PFSK-1 (cell line): Measurements from ENCODE around the gene SHANK2.

Source experiments
- FOXP2 ChIP-seq: optimal IDR thresholded peaks from 2 replicates; pipeline ENCODE3; 2011; ENCODE audit warnings: borderline replicate concordance, control low read depth, inconsistent platforms; ENCODE audit not compliant: insufficient read depth; ENCODE audit errors: extremely low read length, extremely low read depth
- POLR2AphosphoS5 ChIP-seq: IDR thresholded peaks from 2 replicates; pipeline ENCODE4 v1.6.1; 2012; ENCODE audit warnings: low read depth, mild to moderate bottlenecking, control low read depth, low read length, moderate library complexity
- SIN3A ChIP-seq: IDR thresholded peaks from 2 replicates; pipeline ENCODE4 v1.6.1; 2012; ENCODE audit warnings: mild to moderate bottlenecking, low read length, moderate library complexity, borderline replicate concordance; ENCODE audit not compliant: insufficient read depth
- TAF1 ChIP-seq: IDR thresholded peaks from 2 replicates; pipeline ENCODE4 v1.6.1; 2012; ENCODE audit warnings: low read length, control low read depth, borderline replicate concordance; ENCODE audit not compliant: insufficient read depth
- TF ChIP-seq, protein P1 (sequence below), 2 experiments: IDR thresholded peaks; 2 replicates each; pipeline versions ENCODE4 v1.6.1 to v1.8.0; 2011 to 2012; ENCODE audit warnings: low read depth in 2 of 2, low read length in 2 of 2, control low read depth in 1 of 2, inconsistent platforms in 1 of 2, mild to moderate bottlenecking in 1 of 2, moderate library complexity in 1 of 2; ENCODE audit not compliant: insufficient read depth in 1 of 2

The SHANK2 gene

DNA sequence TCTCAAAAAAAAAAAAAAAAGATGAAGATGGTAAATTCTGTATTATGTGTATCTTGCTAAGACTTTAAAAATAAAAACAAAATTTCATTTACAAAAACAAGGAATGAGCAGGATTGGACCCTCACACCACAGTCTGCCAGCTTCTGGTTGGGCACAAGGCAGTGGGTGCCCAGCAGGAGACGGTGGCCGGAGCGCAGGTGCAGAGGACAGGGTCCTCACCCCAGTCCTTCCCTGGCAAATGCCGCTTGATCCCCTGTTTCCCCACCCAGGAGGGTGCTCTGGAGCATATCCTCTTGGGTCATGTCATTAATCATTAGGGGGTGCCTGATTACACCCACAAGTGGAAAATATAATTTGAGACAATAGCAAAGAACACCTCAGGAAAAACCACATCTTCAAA, 31.2 kb downstream of the SHANK2 start:
- no peak for TF ChIP-seq POLR2AphosphoS5
- no peak for TF ChIP-seq TAF1
- no peak for TF ChIP-seq SIN3A
- TF ChIP-seq FOXP2, result no peak
- TF ChIP-seq, protein P1, sequence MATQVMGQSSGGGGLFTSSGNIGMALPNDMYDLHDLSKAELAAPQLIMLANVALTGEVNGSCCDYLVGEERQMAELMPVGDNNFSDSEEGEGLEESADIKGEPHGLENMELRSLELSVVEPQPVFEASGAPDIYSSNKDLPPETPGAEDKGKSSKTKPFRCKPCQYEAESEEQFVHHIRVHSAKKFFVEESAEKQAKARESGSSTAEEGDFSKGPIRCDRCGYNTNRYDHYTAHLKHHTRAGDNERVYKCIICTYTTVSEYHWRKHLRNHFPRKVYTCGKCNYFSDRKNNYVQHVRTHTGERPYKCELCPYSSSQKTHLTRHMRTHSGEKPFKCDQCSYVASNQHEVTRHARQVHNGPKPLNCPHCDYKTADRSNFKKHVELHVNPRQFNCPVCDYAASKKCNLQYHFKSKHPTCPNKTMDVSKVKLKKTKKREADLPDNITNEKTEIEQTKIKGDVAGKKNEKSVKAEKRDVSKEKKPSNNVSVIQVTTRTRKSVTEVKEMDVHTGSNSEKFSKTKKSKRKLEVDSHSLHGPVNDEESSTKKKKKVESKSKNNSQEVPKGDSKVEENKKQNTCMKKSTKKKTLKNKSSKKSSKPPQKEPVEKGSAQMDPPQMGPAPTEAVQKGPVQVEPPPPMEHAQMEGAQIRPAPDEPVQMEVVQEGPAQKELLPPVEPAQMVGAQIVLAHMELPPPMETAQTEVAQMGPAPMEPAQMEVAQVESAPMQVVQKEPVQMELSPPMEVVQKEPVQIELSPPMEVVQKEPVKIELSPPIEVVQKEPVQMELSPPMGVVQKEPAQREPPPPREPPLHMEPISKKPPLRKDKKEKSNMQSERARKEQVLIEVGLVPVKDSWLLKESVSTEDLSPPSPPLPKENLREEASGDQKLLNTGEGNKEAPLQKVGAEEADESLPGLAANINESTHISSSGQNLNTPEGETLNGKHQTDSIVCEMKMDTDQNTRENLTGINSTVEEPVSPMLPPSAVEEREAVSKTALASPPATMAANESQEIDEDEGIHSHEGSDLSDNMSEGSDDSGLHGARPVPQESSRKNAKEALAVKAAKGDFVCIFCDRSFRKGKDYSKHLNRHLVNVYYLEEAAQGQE (IDR thresholded peaks at IDR 0.05; ENCODE audit: insufficient read depth in 1 of 2, low read depth in 2 of 2, low read length in 2 of 2), result no peak

DNA sequence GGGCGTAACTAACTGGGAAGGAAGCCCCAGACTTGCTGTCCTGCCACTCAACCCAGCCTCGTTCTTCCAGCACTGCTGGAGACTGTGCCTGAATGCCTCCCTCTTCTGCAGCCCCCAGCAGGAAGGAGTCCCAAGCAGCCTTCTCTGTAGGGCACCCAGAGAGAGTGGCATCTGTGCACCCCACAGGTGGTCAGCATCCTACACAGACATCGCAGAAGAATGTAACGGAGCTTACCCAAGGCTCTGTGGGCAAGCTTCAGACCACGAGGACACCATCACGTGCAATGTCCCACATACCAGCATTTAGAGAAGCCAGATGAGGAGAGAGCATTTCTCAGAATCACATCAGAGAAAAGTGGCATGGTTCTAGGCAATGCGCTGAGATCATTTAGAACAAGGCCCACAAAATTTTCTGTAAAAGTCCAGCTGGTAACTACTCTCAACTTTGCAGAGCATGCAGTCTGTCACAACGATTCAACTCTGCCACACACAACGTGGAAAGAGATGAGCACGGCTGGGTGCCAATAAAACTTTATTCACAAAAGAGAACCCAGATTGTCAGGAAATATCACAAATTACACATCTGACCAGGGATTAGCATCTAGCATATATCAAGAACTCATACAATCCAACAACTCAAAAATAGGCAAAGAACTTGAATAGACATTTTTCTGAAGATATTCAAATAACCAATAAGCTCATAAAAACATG, 33.4 kb downstream of the SHANK2 start:
- TF ChIP-seq TAF1 (no peak), POLR2AphosphoS5 (no peak)
- TF ChIP-seq, protein P1 (IDR thresholded peaks at IDR 0.05; ENCODE audit: insufficient read depth in 1 of 2, low read depth in 2 of 2, low read length in 2 of 2), result no peak

- TF ChIP-seq POLR2AphosphoS5 (no peak), SIN3A (no peak)
These were observed 36.9 kb downstream of the SHANK2 start for GRCh38 chr11:71215425-71215965.

DNA sequence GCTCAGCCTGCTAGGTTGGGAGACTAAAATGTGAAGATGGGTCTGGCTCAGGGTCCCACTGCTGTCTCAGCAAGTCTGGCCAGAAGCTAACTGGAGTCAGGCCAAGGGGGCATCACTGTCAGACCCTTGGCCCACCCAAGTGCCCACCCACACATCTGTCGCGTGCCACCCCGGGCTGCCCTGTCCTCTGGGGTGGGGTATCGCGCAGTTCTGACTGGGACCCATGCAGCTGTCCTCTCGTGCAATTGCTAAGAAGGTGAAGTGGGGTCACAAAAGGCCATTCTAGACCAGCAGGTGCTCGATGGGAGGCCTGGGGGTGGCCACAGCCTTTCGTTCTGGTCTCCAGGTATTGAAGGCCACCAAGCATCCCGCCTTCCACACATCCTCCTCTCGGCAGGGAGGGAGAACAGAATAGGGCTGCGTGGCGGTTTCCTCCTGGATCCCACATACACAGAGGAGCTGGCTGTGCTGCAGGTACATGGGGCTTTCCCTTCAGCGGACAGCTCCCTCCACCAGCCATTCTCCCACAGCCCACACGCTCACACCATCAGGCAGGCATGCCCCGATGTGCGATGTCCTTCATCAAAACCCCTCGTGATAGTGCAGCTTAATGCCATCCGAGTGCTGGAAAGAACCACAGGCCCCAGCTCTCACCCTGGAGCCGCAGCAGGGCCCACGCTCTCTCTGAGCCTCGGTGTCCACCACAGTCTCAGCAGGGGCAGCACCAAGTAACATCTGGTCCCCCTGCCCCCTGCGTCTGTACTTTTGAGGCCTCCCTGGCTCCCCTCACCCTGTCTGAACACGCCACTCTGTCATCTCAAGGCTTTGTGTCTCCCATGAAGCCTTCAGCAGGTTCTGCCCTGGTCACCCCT, 37.6 kb downstream of the SHANK2 start:
- TF ChIP-seq POLR2AphosphoS5 (no peak), TAF1 (no peak), FOXP2 (no peak), SIN3A (no peak)
- TF ChIP-seq, protein P1 (IDR thresholded peaks at IDR 0.05; ENCODE audit: insufficient read depth in 1 of 2, low read depth in 2 of 2, low read length in 2 of 2), result no peak

- no peak for TF ChIP-seq POLR2AphosphoS5
- TF ChIP-seq, protein P1 (IDR thresholded peaks at IDR 0.05; ENCODE audit: insufficient read depth in 1 of 2, low read depth in 2 of 2, low read length in 2 of 2), result no peak
- TF ChIP-seq FOXP2, result no peak
- no peak for TF ChIP-seq SIN3A
- TF ChIP-seq TAF1, result no peak
These were observed 38.5 kb downstream of the SHANK2 start for GRCh38 chr11:71213696-71214552.
